Colon (tissue), 2 donors: ENCODE data around the gene SCARB1.

Experiments used
- FAIRE-seq: peaks from 2 replicates; lab custom pipeline; 2012; peaks lifted over from hg19 to GRCh38; lab: Jason Lieb, UNC
- donor health status: control.
- donor health status: control.

The SCARB1 gene

GRCh38 chr12:124796303-124796960 is 67.2 kb downstream of the SCARB1 start:
- FAIRE-seq = no peak

DNA sequence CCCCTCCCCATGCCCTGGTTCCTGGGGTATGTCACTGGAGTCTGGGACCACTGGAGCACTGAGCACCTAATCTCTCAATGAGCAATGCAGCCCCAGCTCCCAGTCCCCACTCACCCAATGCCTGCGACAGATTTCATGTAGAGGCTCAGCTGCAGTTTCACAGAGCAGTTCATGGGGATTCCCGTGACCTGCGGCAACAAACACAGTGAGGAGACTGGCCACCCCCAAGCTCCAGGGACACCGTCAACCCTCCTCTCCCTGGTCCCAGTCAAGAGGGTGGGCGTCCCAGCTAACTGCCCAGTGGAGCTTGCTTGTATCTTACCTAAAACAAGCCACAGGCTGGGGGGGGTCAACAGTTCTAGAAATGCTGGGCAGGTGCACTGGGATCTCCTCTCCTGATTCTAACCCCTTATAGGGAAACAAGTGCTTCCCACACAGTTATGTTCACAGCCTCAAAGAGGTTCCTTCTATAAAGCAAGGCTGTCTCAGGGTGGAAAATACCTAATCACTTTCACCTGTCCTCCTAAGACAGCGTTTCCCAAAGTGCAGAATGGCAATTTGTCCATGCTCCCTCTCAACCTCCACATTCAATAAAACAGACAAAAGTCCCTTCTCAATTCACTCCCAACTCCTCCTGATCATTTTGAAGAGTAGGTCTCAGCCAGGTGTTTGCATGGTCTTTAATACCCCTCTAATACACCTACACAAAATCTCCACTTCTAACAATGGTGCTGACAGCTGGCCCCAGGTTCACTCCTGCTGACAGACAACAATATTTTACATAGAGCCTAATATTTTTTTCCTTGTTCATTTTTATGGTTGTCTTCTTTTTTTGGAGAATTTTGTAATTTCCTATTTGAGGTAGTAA is 68.3 kb downstream of the SCARB1 start:
- no peak for FAIRE-seq

- no peak for FAIRE-seq
Measured at GRCh38 chr12:124792961-124793441, 70.7 kb downstream of the SCARB1 start.

GRCh38 chr12:124792156-124792555 is 71.5 kb downstream of the SCARB1 start:
- FAIRE-seq = no peak

- FAIRE-seq = no peak
Measured at GRCh38 chr12:124790650-124791400, 72.8 kb downstream of the SCARB1 start.

DNA sequence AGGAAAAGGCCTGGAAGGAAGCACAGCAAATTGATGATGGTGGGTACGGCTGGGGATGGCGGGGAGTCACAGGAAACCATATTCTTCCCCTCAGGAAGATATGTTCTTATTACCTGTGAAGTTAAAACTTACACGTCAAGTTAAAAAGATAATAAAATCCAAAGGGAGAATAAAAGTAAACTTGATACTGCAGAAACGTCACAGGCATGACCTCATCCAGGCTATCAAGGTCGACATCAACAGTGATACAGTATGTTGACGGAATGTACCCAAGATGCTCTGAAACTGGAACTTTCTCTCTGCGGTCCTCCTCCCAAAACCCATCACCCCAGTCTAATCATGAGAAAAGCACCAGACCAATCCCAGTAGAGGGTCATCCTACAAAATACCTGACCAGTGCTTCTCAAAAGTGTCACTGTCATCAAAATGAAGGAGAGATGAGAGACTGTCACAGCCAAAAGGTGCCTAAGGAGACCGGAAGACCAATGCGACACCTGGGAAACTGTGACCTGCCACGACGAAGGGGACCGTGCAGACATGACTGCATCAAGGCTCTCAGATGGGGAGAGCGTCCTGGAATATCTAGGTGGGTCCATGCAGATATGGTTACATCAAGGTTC is 74.6 kb downstream of the SCARB1 start:
- FAIRE-seq = no peak

GRCh38 chr12:124786061-124786964 is 77.4 kb downstream of the SCARB1 start:
- no peak for FAIRE-seq

DNA sequence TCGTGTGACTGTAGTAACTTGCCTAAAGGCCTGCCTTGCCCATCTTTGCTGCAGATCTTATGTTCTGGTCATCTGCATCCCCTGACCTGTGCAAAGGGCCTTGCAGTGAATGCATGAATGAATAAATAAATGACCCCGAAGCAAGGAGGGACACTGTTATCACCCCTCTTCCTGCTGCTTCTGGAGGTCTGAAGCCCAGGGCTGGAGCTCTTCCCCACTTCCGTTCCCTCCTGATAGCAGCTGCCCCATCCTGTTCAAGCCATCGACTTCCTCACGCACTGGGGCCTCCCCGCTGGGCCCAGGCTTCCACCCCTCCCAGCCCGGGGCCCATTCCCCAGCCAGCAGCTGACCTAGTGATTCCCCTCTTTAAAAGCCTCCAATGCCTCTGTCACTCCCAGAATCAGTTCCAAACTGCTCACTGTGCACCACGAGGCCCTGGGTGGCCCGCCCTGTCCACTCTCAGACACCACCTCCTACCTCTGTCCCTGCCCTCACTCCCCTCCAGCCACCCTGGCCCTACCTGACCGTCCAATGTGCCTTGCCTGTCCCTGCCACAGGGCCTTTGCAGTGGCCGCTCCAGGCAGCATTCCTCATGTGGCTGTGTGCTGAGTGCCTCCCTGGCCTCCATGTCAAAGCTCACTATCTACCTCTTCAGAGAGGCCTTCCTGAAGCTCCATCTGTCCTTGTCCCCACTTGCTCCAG is 78.6 kb downstream of the SCARB1 start:
- FAIRE-seq = no peak

DNA sequence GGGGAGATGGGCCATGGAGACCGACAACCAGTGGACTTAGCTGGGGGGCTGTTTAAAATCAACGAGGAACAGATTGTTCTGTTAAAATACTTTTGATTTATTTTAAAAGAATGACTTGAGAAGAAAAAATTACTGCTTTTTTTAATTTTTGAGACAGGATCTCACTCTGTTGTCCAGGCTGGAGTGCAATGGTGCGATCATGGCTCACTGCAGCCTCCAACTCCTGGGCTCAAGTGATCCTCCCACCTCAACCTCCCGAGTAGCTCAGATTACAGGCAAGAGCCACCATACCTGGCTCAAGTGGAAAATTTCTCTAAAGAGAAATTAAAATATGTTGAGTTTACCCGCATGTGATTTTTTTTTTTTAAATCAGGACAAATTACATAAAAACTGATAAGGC is 80.6 kb downstream of the SCARB1 start:
- FAIRE-seq = no peak

- FAIRE-seq = no peak
Measured at GRCh38 chr12:124782132-124782531, 81.5 kb downstream of the SCARB1 start.

- FAIRE-seq = no peak
Measured at GRCh38 chr12:124780752-124781685, 82.6 kb downstream of the SCARB1 start.

DNA sequence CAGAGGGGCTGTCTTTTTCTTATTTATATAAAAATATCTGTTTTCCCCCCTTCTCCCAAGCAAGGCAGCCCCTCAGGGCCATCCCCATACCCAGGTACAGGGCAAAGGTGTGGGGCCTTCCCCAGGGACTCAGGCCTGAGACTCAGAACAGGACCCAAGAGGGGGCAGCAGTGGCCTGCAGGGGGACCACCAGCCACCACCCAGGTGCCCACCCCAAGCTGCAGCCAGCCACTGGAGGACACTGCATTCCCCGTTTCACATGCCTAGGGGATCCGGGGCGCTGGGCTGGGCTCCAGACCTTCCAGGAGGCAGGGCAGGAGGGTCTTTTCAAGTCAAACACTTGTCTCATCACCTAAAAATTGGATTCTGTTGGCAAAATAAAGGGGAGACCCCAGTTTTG is 83.3 kb downstream of the SCARB1 start:
- FAIRE-seq = no peak

GRCh38 chr12:124779161-124780141 is 84.2 kb downstream of the SCARB1 start:
- FAIRE-seq = no peak

DNA sequence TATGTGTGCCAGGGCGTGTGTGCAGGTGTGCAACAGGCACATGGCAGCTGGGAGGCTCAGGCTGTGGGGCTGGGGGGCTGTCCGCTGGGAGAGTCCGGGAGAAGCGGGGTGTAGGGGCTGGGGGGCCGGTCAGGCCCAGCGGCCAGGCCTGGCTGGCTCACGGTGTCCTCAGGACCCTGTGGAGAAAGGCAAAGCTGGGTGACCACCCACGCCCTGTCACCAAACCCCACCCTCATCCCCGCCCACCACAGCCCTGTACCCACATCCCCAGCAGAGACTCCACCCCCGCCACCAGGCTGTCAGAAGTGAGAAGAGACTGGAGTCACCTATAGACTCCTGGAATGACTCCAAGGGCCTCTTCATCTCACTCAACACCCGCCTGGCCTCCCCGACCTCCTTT is 85.3 kb downstream of the SCARB1 start:
- no peak for FAIRE-seq

DNA sequence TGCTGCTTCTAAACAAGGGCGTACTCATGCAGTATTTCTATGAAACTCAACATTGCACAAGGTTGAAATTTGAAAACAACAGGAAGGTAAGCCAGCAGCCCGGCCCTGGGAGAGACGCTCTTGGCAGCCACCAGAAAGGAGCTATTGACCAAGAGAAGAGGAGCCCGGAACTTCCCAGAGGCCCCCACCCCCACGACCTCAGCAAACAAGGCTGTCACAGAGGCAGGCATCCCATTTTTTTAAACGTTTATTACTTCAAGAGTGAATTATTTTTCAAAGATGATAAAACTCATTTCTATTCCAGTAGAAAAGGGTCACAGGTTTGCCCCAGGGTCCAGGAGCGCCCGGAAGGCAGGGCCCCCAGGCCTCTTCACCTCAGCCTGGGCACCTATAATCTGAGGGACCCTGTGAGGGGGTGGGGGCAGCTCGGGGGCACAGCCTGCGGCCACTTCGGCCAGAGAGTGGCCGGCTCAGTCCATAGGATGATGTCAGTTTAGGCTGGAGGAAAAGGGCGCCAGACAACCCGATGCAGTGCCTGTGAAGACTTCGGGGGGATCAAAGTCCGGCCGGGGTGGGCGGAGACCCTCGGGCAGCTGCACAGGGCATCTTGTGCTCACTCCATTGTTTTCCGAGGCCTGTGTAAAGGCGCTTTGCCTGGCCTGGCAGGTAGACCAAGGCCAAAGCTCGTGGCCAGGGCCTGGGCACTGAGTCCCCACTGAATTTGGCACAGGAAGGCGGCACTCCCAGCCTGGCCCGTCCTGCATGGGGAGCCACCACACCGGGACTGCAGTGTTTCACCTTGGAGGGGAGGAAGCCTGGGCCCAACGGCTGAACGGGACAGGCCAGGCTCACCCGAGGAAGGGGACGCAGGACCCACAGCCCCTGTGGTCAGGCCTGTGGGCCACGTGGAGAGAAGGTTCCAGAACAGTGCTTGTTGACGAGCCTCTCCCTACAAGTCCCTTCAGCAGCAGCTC is 86.0 kb downstream of the SCARB1 start:
- no peak for FAIRE-seq

- FAIRE-seq = no peak
Measured at GRCh38 chr12:124776125-124776513, 87.5 kb downstream of the SCARB1 start.
